GM19043 (cell line): ENCODE data around the gene ETFA.
A peak's percentile ranks its signal among the peaks of the same experiment; 100 is the strongest.

ENCODE experiments used
- ATAC-seq: cut with Tn5 transposase; IDR thresholded peaks from one replicate; pipeline ENCODE4 v1.9.1; 2021; ENCODE audit warnings: low read depth; ENCODE audit not compliant: unreplicated experiment

Gene ETFA

DNA sequence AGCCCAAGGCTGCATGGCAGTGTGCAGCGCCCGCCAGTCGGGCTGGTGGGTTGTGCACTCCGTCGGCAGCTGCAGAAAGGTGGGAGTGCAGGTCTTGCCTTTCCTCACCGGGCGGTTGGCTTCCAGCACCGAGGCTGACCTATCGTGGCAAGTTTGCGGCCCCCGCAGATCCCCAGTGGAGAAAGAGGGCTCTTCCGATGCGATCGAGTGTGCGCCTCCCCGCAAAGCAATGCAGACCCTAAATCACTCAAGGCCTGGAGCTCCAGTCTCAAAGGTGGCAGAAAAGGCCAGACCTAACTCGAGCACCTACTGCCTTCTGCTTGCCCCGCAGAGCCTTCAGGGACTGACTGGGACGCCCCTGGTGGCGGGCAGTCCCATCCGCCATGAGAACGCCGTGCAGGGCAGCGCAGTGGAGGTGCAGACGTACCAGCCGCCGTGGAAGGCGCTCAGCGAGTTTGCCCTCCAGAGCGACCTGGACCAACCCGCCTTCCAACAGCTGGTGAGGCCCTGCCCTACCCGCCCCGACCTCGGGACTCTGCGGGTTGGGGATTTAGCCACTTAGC, 29.6 kb upstream of the ETFA start:
- ATAC-seq, result no peak

GRCh38 chr15:76340198-76340802, 29.0 kb upstream of the ETFA start:
- no peak for ATAC-seq

- no peak for ATAC-seq
Observed at GRCh38 chr15:76339305-76340197, 28.3 kb upstream of the ETFA start.

DNA sequence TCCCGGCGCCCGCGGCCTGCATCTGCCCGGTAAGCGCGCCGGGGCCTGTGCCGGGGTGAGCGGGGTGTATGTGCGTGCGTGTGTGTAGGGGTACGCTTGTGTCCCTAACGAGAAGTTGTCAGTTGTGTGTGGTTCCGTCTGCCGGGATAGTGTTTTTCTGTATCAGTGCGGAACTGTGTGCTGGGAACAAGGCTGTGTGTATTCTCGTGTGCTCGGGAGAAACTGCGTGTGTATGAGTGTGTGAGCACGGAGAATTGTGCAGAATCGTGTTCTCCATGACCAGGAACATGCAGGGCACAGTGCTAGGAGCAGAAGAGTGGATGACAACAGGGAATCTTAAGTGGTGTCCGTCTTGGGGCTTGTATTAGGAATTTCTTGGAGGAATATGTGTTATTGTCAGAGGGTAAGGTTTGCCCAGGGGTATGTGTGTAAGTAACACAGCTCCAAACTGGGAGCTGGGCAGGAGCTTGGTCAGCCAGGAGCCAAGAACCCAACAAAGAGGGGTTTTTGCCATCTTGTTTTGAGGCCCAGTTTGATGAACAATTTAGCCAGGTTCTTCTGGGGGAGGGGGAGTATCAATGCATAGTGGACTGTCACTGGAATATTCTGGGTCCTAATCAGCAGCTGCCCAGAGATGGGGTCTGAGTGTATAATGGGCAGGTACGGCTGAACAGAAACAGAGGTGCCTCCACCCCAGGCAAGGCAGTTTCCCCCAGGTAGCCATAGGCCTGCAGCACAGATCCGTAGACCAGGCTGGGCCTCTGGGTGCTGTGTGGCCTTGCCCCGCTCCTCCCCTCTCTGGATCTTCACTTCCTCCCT, 27.4 kb upstream of the ETFA start:
- no peak for ATAC-seq

DNA sequence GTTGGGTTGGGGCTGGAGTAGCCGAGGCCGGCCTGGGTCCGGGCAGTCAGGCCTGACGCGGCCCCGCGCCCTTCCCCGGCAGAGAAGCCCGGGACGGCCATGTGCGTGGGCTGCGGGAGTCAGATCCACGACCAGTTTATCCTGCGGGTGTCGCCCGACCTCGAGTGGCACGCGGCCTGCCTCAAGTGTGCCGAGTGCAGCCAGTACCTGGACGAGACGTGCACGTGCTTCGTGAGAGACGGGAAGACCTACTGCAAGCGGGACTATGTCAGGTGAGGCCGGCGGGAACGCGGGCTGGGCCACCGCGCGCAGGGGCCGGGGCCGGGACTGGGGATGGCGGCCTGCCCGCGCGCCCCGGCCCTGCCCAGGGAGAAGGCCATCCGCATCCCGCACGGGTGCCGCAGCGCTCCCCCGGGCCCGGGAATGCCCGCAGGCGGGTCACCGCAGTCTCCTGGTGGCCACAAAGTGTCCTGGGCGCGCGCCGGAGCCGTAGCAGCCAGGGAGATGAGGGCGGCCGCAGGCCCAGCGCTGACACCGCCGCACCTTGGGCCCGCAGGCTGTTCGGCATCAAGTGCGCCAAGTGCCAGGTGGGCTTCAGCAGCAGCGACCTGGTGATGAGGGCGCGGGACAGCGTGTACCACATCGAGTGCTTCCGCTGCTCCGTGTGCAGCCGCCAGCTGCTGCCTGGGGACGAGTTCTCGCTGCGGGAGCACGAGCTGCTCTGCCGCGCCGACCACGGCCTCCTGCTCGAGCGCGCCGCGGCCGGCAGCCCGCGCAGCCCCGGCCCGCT, 26.6 kb upstream of the ETFA start:
- no peak for ATAC-seq

- ATAC-seq, result no peak
Observed at GRCh38 chr15:76337059-76337695, 25.9 kb upstream of the ETFA start.

GRCh38 chr15:76336254-76337058, 25.2 kb upstream of the ETFA start, which contains the start of gene ISL2:
Gene ISL2, plus strand, starts transcription at chr15:76336773. Its CDS starts 111 bp downstream, at chr15:76336884.
- peak; percentile 45 for ATAC-seq

GRCh38 chr15:76335307-76336253, 24.3 kb upstream of the ETFA start:
- ATAC-seq, result no peak

DNA sequence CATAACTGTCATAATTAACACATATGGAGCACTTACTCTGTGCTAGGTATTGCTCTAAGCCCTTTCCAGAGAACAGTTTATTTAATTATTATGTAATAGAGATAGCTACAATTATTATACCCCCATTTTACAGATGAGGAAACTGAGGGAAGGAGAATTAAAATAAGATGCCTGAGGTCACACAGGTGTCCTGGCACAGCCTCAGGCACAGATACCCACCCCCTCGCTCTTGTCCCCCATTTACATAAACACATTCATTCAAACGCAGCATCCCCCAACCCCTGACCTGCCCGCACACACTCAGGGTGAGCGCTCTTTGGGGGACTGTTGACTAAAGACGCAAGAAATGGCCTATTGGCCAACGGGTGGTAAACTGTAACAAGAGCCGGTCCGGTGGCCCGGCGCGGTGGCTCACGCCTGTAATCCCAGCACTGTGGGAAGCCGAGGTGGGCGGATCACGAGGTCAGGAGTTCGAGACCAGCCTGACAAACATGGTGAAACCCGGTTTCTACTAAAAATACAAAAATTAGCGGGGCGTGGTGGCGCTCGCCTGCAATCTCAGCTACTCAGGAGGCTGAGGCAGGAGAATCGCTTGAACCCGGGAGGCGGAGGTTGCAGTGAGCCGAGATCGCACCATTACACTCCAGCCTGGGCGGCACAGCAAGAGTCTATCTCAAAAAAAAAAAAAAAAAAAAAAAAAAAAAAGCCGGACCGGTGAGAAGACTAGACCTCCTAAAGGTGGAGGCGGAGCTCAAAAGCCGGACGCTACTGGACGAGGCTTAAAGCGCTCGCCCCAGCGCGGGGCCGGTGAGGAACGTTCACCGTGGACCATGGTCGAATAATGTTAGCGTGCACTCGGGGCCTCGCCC, 23.4 kb upstream of the ETFA start:
- no peak for ATAC-seq

GRCh38 chr15:76333720-76334437, 22.6 kb upstream of the ETFA start:
- ATAC-seq, result no peak

- ATAC-seq, result no peak
Observed at GRCh38 chr15:76333309-76333708, 22.0 kb upstream of the ETFA start.

GRCh38 chr15:76332796-76333195, 21.5 kb upstream of the ETFA start:
- ATAC-seq, result no peak

- no peak for ATAC-seq
Observed at GRCh38 chr15:76330080-76330680, 18.9 kb upstream of the ETFA start.

GRCh38 chr15:76328958-76329357, 17.7 kb upstream of the ETFA start:
- ATAC-seq, result no peak

- ATAC-seq, result no peak
Observed at GRCh38 chr15:76328106-76328696, 16.9 kb upstream of the ETFA start.
